Fibroblast of villous mesenchyme (primary cell): ENCODE results near the gene BRINP3. TPM values are rescaled to one million over a fixed set of nuclear protein-coding genes. Genes with fewer than 3 reads are reported as not detected.

Experiments
- DNase-seq: peaks from one replicate; pipeline ENCODE4 v3.0.0-alpha.2; 2010; ENCODE audit warnings: low read depth
- H3K4me3 ChIP-seq: 2 replicates; pipeline ENCODE4 v1.5.1; 2011; ENCODE audit warnings: low read depth, mild to moderate bottlenecking, low read length
- total RNA-seq: library from RNA; depleted of rRNA; stranded (reverse); fragments of >200 nt; gene quantifications from 2 replicates; pipeline ENCODE4 v1.2.3, GENCODE V29; 2012
- TF ChIP-seq, protein P1 (sequence below): IDR thresholded peaks from 2 replicates; pipeline ENCODE4 v1.5.1; 2012; ENCODE audit warnings: low read depth, mild to moderate bottlenecking, low read length; ENCODE audit not compliant: insufficient read depth

The BRINP3 gene
- total RNA-seq, 1 donor: not detected

DNA sequence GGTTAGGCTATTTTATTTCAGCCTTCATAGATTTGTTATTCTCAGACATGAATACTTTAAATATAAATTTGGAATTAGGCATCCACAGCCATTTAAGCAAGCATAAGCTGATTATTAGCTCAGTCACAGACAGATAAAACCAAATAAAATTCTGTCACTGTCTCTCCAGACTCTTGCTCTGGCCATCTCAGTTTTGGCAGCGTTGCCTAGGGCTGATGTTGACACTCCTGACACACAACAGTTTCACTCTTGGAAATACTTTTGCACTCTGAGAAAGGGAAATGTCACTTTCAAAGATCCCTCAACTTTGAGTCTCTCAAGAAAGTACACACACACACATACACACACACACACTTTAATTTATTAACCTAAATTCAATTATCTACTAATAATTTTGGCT lies 372.7 kb downstream of the BRINP3 start:
- no peak for DNase-seq
- TF ChIP-seq, protein P1, sequence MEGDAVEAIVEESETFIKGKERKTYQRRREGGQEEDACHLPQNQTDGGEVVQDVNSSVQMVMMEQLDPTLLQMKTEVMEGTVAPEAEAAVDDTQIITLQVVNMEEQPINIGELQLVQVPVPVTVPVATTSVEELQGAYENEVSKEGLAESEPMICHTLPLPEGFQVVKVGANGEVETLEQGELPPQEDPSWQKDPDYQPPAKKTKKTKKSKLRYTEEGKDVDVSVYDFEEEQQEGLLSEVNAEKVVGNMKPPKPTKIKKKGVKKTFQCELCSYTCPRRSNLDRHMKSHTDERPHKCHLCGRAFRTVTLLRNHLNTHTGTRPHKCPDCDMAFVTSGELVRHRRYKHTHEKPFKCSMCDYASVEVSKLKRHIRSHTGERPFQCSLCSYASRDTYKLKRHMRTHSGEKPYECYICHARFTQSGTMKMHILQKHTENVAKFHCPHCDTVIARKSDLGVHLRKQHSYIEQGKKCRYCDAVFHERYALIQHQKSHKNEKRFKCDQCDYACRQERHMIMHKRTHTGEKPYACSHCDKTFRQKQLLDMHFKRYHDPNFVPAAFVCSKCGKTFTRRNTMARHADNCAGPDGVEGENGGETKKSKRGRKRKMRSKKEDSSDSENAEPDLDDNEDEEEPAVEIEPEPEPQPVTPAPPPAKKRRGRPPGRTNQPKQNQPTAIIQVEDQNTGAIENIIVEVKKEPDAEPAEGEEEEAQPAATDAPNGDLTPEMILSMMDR: no peak
- H3K4me3 ChIP-seq: no peak overlapping the region

DNA sequence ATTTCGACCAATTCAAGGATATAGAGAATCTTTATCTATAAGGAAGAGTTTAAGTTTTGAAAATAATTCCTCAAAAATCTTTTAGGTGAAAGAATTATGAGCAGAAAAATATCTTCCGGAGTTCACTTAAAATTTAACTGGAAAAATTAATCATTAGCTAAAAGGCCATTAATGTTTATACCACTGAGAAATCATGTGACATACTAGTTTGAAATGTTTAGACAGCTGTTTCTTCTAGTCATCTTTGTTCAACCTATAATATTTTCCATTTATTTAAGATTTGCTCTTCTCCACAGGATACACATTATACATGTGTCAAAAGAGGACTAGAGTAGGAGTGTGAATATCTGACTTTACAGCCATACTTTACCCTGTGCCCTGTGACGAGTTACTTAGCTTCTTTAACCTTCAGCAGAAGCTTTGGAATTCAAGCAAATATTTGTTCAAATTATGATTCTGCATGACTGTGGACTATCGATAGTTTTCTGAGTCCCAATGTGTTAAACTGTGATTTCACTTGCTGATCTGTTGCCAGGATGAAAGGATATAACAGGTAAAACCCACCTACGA lies 374.8 kb downstream of the BRINP3 start:
- no peak for DNase-seq
- no peak overlapping the region for H3K4me3 ChIP-seq
- TF ChIP-seq, protein P1: no peak

DNA sequence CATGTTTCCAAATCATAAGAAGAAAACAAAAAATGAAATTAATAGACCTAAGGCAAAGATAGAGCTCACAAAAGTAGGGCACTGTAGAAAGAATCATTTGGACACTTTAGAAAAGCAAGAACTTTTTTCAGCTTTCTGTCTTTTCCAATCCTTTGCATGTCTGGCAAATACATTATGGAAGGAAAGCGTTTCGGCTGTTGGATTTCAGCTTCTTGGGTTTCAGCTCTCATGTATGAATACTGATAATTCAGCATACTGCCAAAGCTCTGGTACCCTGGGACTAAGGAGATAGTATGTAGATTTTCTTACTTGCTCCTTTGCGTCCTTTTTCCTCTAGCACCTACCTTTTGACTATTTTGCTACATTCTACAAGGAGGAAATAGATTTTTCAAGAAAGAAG lies 375.9 kb downstream of the BRINP3 start:
- no peak overlapping the region for H3K4me3 ChIP-seq
- no peak for DNase-seq
- TF ChIP-seq, protein P1: no peak

DNA sequence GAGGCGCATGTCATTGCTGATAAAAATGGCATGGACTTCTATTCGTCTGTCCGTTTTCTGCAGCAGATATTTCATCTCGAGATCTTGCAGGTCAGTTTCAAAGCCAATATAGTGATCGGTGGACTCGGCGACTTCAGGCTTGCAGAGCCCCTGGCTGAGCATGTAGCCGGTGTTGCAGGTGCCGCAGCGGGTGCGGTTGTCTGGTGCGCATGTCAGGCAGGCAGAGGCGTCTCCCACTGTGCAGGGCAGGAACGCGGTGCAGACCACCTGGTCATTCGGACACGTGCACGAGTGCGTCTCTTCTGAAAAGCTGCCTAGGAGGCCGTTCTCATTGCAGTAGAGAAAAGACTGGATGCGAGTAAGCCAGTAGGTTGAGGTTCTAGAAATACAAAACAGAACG lies 378.9 kb downstream of the BRINP3 start:
- DNase-seq: no peak
- TF ChIP-seq, protein P1: no peak
- H3K4me3 ChIP-seq: no peak overlapping the region

DNA sequence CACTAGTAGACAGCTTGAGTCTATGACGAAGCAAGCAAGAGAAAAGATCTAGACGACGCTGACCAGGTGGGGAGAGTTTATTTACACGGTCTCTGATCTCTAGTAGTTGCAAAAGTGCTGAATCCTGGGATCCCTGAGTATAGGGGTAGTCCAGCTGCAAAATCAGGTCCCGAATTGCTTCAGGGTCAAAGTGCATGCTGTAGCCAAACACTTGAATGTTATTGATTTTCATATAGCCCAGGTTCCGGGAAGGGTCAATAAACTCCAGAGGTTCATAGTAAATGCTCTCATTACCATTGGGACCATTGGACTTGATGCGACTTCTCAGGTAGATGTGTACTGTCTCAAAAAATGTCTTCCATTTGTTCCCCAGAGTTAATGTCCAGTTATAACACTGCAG lies 379.6 kb downstream of the BRINP3 start:
- TF ChIP-seq, protein P1: no peak
- DNase-seq: no peak
- no peak overlapping the region for H3K4me3 ChIP-seq

DNA sequence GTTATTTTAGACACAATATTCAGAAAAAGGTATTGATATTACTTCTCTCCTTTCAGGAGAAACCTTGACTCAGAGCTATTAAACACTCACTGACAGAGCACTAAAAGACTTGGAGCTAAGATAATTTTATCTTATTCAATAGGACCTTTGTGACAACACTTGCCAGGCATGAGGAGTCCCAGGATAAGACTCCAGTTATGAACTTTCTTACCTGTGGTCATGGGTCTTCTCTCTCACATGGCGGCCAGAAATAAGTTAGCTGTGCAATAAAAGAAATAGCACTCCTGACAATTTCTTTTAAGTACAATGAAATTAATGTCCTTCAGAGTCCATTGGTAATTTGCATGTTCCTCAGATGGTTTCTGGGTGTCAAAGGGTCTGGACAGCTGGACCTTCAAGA lies 382.1 kb downstream of the BRINP3 start:
- no peak for DNase-seq
- TF ChIP-seq, protein P1: no peak

DNA sequence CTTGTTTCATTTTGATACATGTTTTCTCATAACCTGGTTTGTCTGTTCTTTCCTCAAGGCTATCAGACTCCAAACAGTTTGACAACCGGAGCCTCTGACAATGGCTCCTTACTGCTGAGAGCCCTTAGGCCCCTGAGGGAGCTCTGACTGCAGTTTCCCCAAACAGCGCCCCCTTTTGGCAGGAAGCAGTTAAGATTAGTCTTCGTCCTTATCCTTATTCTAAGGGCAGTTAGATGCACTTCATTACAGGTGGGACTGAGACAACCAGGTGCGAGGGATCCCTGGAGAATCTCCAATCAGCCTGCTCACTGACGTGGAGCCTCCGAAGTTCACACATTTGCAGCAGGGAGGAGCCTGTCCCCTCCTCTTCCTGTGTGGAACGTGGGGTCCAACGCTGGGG lies 393.1 kb downstream of the BRINP3 start:
- TF ChIP-seq, protein P1: no peak
- no peak for DNase-seq
- no peak overlapping the region for H3K4me3 ChIP-seq

More for the DNA sequence above, 382.1 kb downstream of the BRINP3 start:
- H3K4me3 ChIP-seq: no peak overlapping the region
